Keratinocyte (primary cell): ENCODE data around the gene PTGES2. TPM values are rescaled to one million over a fixed set of nuclear protein-coding genes. Genes with fewer than 3 reads are reported as not detected.

ENCODE experiments used
- DNase-seq: peaks from one replicate; pipeline ENCODE4 v3.0.0-alpha.2; 2011; ENCODE audit warnings: low read depth, missing footprints, low spot score
- FAIRE-seq: peaks from 2 replicates; lab custom pipeline; 2011; peaks lifted over from hg19 to GRCh38; lab: Jason Lieb, UNC
- H2AFZ ChIP-seq: 2 replicates; pipeline ENCODE4 v1.6.0; 2012; ENCODE audit warnings: low read length, control low read depth, inconsistent platforms; ENCODE audit not compliant: control insufficient read depth
- H3K27ac ChIP-seq: 2 replicates; pipeline ENCODE4 v1.5.1; 2011; ENCODE audit warnings: low read length; ENCODE audit not compliant: control insufficient read depth, insufficient read depth
- H3K27me3 ChIP-seq: 3 replicates; pipeline ENCODE4 v1.6.0; 2011; ENCODE audit warnings: low read length; ENCODE audit not compliant: control insufficient read depth, insufficient read depth; ENCODE audit errors: extremely low read depth
- H3K36me3 ChIP-seq, 2 experiments: 2 replicates in 1 of 2; 3 replicates in 1 of 2; pipeline ENCODE4 v1.5.1; 2011; ENCODE audit warnings: low read length in 2 of 2, mild to moderate bottlenecking in 1 of 2; ENCODE audit not compliant: control insufficient read depth in 2 of 2, insufficient read depth in 2 of 2; ENCODE audit errors: extremely low read depth in 1 of 2
- H3K4me1 ChIP-seq: 3 replicates; pipeline ENCODE4 v1.5.1; 2011; ENCODE audit warnings: low read length; ENCODE audit not compliant: control insufficient read depth, insufficient read depth; ENCODE audit errors: extremely low read depth
- H3K4me2 ChIP-seq: 3 replicates; pipeline ENCODE4 v1.6.0; 2011; ENCODE audit warnings: low read depth, low read length; ENCODE audit not compliant: control insufficient read depth, insufficient read depth; ENCODE audit errors: extremely low read depth
- H3K4me3 ChIP-seq, 3 experiments: fragments of 200-600 bp in 1 of 3; sonication (generic) in 1 of 3; 2 replicates in 2 of 3; 3 replicates in 1 of 3; pipeline ENCODE4 v1.5.1; 2011 to 2016; ENCODE audit warnings: low read length in 3 of 3, mild to moderate bottlenecking in 3 of 3, control low read depth in 2 of 3, inconsistent platforms in 1 of 3, low read depth in 1 of 3, mixed read lengths in 1 of 3, mixed run types in 1 of 3, moderate library complexity in 1 of 3; ENCODE audit not compliant: control insufficient read depth in 2 of 3, insufficient read depth in 2 of 3; ENCODE audit errors: extremely low read depth in 1 of 3
- H3K79me2 ChIP-seq: 2 replicates; pipeline ENCODE4 v1.6.0; 2012; ENCODE audit warnings: low read length; ENCODE audit not compliant: control insufficient read depth, insufficient read depth
- H3K9ac ChIP-seq: 3 replicates; pipeline ENCODE4 v1.6.0; 2011; ENCODE audit warnings: low read length; ENCODE audit not compliant: control insufficient read depth, insufficient read depth; ENCODE audit errors: extremely low read depth
- H3K9me1 ChIP-seq: 3 replicates; pipeline ENCODE4 v1.6.0; 2011; ENCODE audit warnings: low read length; ENCODE audit not compliant: control insufficient read depth, insufficient read depth; ENCODE audit errors: extremely low read depth
- H3K9me3 ChIP-seq: 2 replicates; pipeline ENCODE4 v1.5.1; 2012; ENCODE audit warnings: low read depth, low read length; ENCODE audit not compliant: control insufficient read depth
- H4K20me1 ChIP-seq: 3 replicates; pipeline ENCODE4 v1.6.0; 2011; ENCODE audit warnings: low read length; ENCODE audit not compliant: control insufficient read depth, insufficient read depth; ENCODE audit errors: extremely low read depth
- EZH2 ChIP-seq: IDR thresholded peaks from one replicate; pipeline ENCODE4 v1.6.1; 2012; ENCODE audit warnings: inconsistent platforms, mild to moderate bottlenecking, low read length, moderate library complexity
- dilution Hi-C: fragments of 300-500 bp; cut with MboI; formaldehyde crosslinking; loops from one replicate; pipeline ENCODE4 v1.7.0; 2020; ENCODE audit warnings: low sequenced_read_pairs; ENCODE audit not compliant: extremely low pct_ligation_motif_present
- polyA plus RNA-seq, 5 experiments: library from polyadenylated mRNA; depleted of rRNA in 3 of 5; stranded (reverse) in 3 of 5; stranded (forward) in 1 of 5; unstranded in 1 of 5; fragments of >200 nt; gene quantifications; 1 replicate in 1 of 5; 2 replicates in 3 of 5; 3 replicates in 1 of 5; pipeline versions ENCODE4 v1.2.1 to v1.2.3, GENCODE V29; 2011 to 2012; ENCODE audit warnings: missing spikeins in 2 of 5, low read depth in 1 of 5, low replicate concordance in 1 of 5
- TF ChIP-seq, protein P1 (sequence below), 3 experiments: IDR thresholded peaks in 1 of 3; conservative IDR thresholded peaks in 1 of 3; optimal IDR thresholded peaks in 1 of 3; 2 replicates in 2 of 3; 3 replicates in 1 of 3; pipeline versions ENCODE3 to v1.5.1; 2011; ENCODE audit warnings: low read length in 3 of 3, mild to moderate bottlenecking in 3 of 3, moderate library complexity in 2 of 3, control low read depth in 1 of 3, inconsistent platforms in 1 of 3; ENCODE audit not compliant: insufficient read depth in 2 of 3; ENCODE audit errors: extremely low read depth in 1 of 3

Gene PTGES2
- polyA plus RNA-seq, 1 donor (not counting 4 experiments of a cell fraction or from before 2014, with no cell fraction given): 68.7 TPM

GRCh38 chr9:128081056-128081455 is 46.5 kb downstream of the PTGES2 start:
- Histone ChIP-seq H2AFZ (no peak overlapping the region), H3K4me2 (no peak overlapping the region), H3K27ac (no peak overlapping the region), H3K79me2 (peaks cover 6% of the 10 kb centered on the region), H3K4me3 (no peak overlapping the region), H3K9ac (no peak overlapping the region), H3K27me3 (no peaks in the 10 kb centered on the region), H3K4me1 (peaks cover 26% of the 10 kb centered on the region), H3K36me3 (peaks cover 0 to 6% of the 10 kb centered on the region in 2 experiments), H4K20me1 (peaks cover 5% of the 10 kb centered on the region), H3K9me1 (no peaks in the 10 kb centered on the region), H3K9me3 (no peaks in the 10 kb centered on the region)
- TF ChIP-seq, protein P1, sequence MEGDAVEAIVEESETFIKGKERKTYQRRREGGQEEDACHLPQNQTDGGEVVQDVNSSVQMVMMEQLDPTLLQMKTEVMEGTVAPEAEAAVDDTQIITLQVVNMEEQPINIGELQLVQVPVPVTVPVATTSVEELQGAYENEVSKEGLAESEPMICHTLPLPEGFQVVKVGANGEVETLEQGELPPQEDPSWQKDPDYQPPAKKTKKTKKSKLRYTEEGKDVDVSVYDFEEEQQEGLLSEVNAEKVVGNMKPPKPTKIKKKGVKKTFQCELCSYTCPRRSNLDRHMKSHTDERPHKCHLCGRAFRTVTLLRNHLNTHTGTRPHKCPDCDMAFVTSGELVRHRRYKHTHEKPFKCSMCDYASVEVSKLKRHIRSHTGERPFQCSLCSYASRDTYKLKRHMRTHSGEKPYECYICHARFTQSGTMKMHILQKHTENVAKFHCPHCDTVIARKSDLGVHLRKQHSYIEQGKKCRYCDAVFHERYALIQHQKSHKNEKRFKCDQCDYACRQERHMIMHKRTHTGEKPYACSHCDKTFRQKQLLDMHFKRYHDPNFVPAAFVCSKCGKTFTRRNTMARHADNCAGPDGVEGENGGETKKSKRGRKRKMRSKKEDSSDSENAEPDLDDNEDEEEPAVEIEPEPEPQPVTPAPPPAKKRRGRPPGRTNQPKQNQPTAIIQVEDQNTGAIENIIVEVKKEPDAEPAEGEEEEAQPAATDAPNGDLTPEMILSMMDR (optimal IDR thresholded peaks at IDR 0.05 in 1 of 3, IDR thresholded peaks at IDR 0.05 in 1 of 3, conservative IDR thresholded peaks at IDR 0.05 in 1 of 3; ENCODE audit: extremely low read depth in 1 of 3, insufficient read depth in 2 of 3, low read length in 3 of 3): no peak
- no peak for TF ChIP-seq EZH2
- dilution Hi-C loops: no loop called here
- FAIRE-seq (no peak), DNase-seq (no peak)

- no peak overlapping the region for H3K4me2 ChIP-seq
- peaks cover 8% of the 10 kb centered on the region for H3K79me2 ChIP-seq
- H3K4me3 ChIP-seq: no peak overlapping the region
- peaks cover 0 to 6% of the 10 kb centered on the region in 2 experiments for H3K36me3 ChIP-seq
- no peak overlapping the region for H3K27ac ChIP-seq
- TF ChIP-seq, protein P1 (optimal IDR thresholded peaks at IDR 0.05 in 1 of 3, IDR thresholded peaks at IDR 0.05 in 1 of 3, conservative IDR thresholded peaks at IDR 0.05 in 1 of 3; ENCODE audit: extremely low read depth in 1 of 3, insufficient read depth in 2 of 3, low read length in 3 of 3): no peak
- TF ChIP-seq EZH2: no peak
- no peaks in the 10 kb centered on the region for H3K9me3 ChIP-seq
- dilution Hi-C loops: no loop called here
- DNase-seq (no peak), FAIRE-seq (no peak)
- no peaks in the 10 kb centered on the region for H3K9me1 ChIP-seq
- peaks cover 5% of the 10 kb centered on the region for H4K20me1 ChIP-seq
- H3K4me1 ChIP-seq: peaks cover 26% of the 10 kb centered on the region
- H3K27me3 ChIP-seq: no peaks in the 10 kb centered on the region
- H3K9ac ChIP-seq: no peak overlapping the region
- H2AFZ ChIP-seq: no peak overlapping the region
Observed at GRCh38 chr9:128080206-128080605, 47.3 kb downstream of the PTGES2 start.
